IMR-90 (cell line): ENCODE data around the gene CCNT2. TPM values are rescaled to one million over a fixed set of nuclear protein-coding genes. Genes with fewer than 3 reads are reported as not detected.

ENCODE experiments used
- ATAC-seq: fragments of 200-7000 bp; cut with Tn5 transposase; 2 replicates; pipeline ENCODE4 v1.9.1; 2020; ENCODE audit warnings: low read depth, mild to moderate bottlenecking, moderate library complexity
- BruUV-seq: library from RNA; stranded (reverse); fragments of 400-500 nt; replicated peaks from 2 replicates; lab custom pipeline; 2021; lab: Mats Ljungman, UMichigan
- CTCF ChIA-PET: fragments of 300-600 bp; formaldehyde crosslinking; extraction: SDS; loops from one replicate; lab custom pipeline; 2021; ENCODE audit warnings: antibody characterized with exemption; lab: Yijun Ruan, JAX
- POLR2A ChIA-PET: fragments of 300-600 bp; sonication (Branson Sonifier 250); formaldehyde crosslinking; loops from one replicate; lab custom pipeline; 2022; ENCODE audit warnings: antibody characterized with exemption; ENCODE audit not compliant: unreplicated experiment; lab: Charles Lee
- DNase-seq: peaks from one replicate; pipeline ENCODE4 v3.0.0; 2013
- H2AFZ ChIP-seq: replicated peaks from 2 replicates; pipeline ENCODE3; 2013; ENCODE audit warnings: low read length, mild to moderate bottlenecking; ENCODE audit not compliant: poor library complexity
- H2AK5ac ChIP-seq: 2 replicates; pipeline ENCODE4 v1.6.1; 2013; ENCODE audit warnings: low read depth, low read length, inconsistent platforms
- H2AK9ac ChIP-seq: replicated peaks from 2 replicates; pipeline ENCODE3; 2013; ENCODE audit warnings: mild to moderate bottlenecking, low read depth, low read length, moderate library complexity; ENCODE audit not compliant: poor library complexity
- H2BK120ac ChIP-seq: 2 replicates; pipeline ENCODE4 v1.6.1; 2013; ENCODE audit warnings: low read depth, low read length, inconsistent platforms
- H2BK15ac ChIP-seq: 3 replicates; pipeline ENCODE4 v1.6.1; 2013; ENCODE audit warnings: low read depth, low read length, inconsistent platforms
- H2BK20ac ChIP-seq: 2 replicates; pipeline ENCODE4 v1.6.1; 2013; ENCODE audit warnings: low read depth, mild to moderate bottlenecking, inconsistent platforms, low read length, moderate library complexity
- H2BK5ac ChIP-seq: 2 replicates; pipeline ENCODE4 v1.6.1; 2013; ENCODE audit warnings: mild to moderate bottlenecking, low read depth, low read length, inconsistent platforms; ENCODE audit not compliant: poor library complexity, severe bottlenecking
- H3K14ac ChIP-seq: replicated peaks from 2 replicates; pipeline ENCODE4 v1.6.1; 2013; ENCODE audit warnings: low read depth, low read length, inconsistent platforms
- H3K18ac ChIP-seq: 2 replicates; pipeline ENCODE4 v1.6.1; 2013; ENCODE audit warnings: low read depth, low read length, control low read depth
- H3K23ac ChIP-seq: 2 replicates; pipeline ENCODE4 v1.6.1; 2013; ENCODE audit warnings: low read depth, low read length, inconsistent platforms
- H3K27ac ChIP-seq: 2 replicates; pipeline ENCODE4 v1.5.1; 2013; ENCODE audit warnings: mild to moderate bottlenecking, control low read depth, low read length; ENCODE audit not compliant: insufficient read depth
- H3K27me3 ChIP-seq: 2 replicates; pipeline ENCODE4 v1.6.1; 2013; ENCODE audit warnings: low read length; ENCODE audit not compliant: control insufficient read depth, insufficient read depth
- H3K36me3 ChIP-seq: 2 replicates; pipeline ENCODE4 v1.6.1; 2013; ENCODE audit warnings: low read length, mixed read lengths; ENCODE audit not compliant: control insufficient read depth, insufficient read depth
- H3K4ac ChIP-seq: 2 replicates; pipeline ENCODE4 v1.6.1; 2013; ENCODE audit warnings: low read depth, low read length, inconsistent platforms
- H3K4me1 ChIP-seq: 2 replicates; pipeline ENCODE4 v1.6.1; 2013; ENCODE audit warnings: low read length, mixed read lengths; ENCODE audit not compliant: control insufficient read depth, insufficient read depth
- H3K4me2 ChIP-seq: 2 replicates; pipeline ENCODE4 v1.6.1; 2013; ENCODE audit warnings: low read depth, mild to moderate bottlenecking, control low read depth, low read length, moderate library complexity
- H3K4me3 ChIP-seq: 2 replicates; pipeline ENCODE4 v1.5.1; 2013; ENCODE audit warnings: low read depth, mild to moderate bottlenecking, control low read depth, low read length, moderate library complexity; ENCODE audit not compliant: insufficient read depth
- H3K56ac ChIP-seq: 2 replicates; pipeline ENCODE4 v1.6.1; 2013; ENCODE audit warnings: low read length, inconsistent platforms; ENCODE audit not compliant: insufficient read depth; ENCODE audit errors: extremely low read depth
- H3K79me1 ChIP-seq, 2 experiments: 2 replicates each; pipeline ENCODE4 v1.6.1; 2013; ENCODE audit warnings: low read length in 2 of 2, inconsistent platforms in 1 of 2, low read depth in 1 of 2
- H3K9ac ChIP-seq: 2 replicates; pipeline ENCODE4 v1.6.1; 2013; ENCODE audit warnings: low read depth, low read length, control low read depth
- H3K9me1 ChIP-seq: 2 replicates; pipeline ENCODE4 v1.6.1; 2013; ENCODE audit warnings: low read length, inconsistent platforms; ENCODE audit not compliant: insufficient read depth
- H3K9me3 ChIP-seq: 2 replicates; pipeline ENCODE4 v1.6.1; 2013; ENCODE audit warnings: low read length; ENCODE audit not compliant: control insufficient read depth, insufficient read depth
- H4K20me1 ChIP-seq: 2 replicates; pipeline ENCODE4 v1.6.1; 2013; ENCODE audit warnings: low read length, inconsistent platforms; ENCODE audit not compliant: insufficient read depth
- H4K5ac ChIP-seq: 2 replicates; pipeline ENCODE4 v1.6.1; 2013; ENCODE audit warnings: mild to moderate bottlenecking, low read depth, low read length, control low read depth
- H4K8ac ChIP-seq, 2 experiments: 2 replicates each; pipeline ENCODE4 v1.6.1; 2013; ENCODE audit warnings: low read depth in 2 of 2, low read length in 2 of 2, control low read depth in 1 of 2, inconsistent platforms in 1 of 2
- H4K91ac ChIP-seq: 2 replicates; pipeline ENCODE4 v1.6.1; 2013; ENCODE audit warnings: low read depth, low read length, inconsistent platforms; ENCODE audit not compliant: insufficient read depth
- BHLHE40 ChIP-seq: fragments of 150-350 bp; IDR thresholded peaks from 2 replicates; pipeline ENCODE4 v1.6.1; 2016; ENCODE audit warnings: mild to moderate bottlenecking, low read depth, low read length
- CEBPB ChIP-seq: IDR thresholded peaks from 2 replicates; pipeline ENCODE4 v1.6.1; 2012; ENCODE audit warnings: low read depth, low read length, improper control_type of control experiment
- CHD1 ChIP-seq: IDR thresholded peaks from 2 replicates; pipeline ENCODE4 v1.6.1; 2012; ENCODE audit warnings: low read depth, low read length, improper control_type of control experiment
- CTCF ChIP-seq: conservative IDR thresholded peaks from 2 replicates; pipeline ENCODE4 v1.5.1; 2012; ENCODE audit warnings: mild to moderate bottlenecking, low read depth, low read length, improper control_type of control experiment
- MAFK ChIP-seq: IDR thresholded peaks from 2 replicates; pipeline ENCODE4 v1.6.1; 2012; ENCODE audit warnings: low read depth, low read length, improper control_type of control experiment
- MAZ ChIP-seq: IDR thresholded peaks from 2 replicates; pipeline ENCODE4 v1.6.1; 2012; ENCODE audit warnings: low read depth, mild to moderate bottlenecking, low read length, improper control_type of control experiment, moderate library complexity, borderline replicate concordance
- MXI1 ChIP-seq: IDR thresholded peaks from 2 replicates; pipeline ENCODE4 v1.6.1; 2012; ENCODE audit warnings: low read depth, mild to moderate bottlenecking, low read length, moderate library complexity, borderline replicate concordance
- RFX5 ChIP-seq: IDR thresholded peaks from 2 replicates; pipeline ENCODE4 v1.8.0; 2012; ENCODE audit warnings: low read depth, mild to moderate bottlenecking, low read length, moderate library complexity
- SMC3 ChIP-seq: fragments of 150-350 bp; IDR thresholded peaks from 2 replicates; pipeline ENCODE4 v1.6.1; 2016; ENCODE audit warnings: low read depth, mild to moderate bottlenecking, antibody characterized with exemption, low read length, moderate library complexity
- WGBS, 2 experiments: methylation state at CpG; one replicate each; pipeline versions ENCODE4 v1.1.5 to v1.1.7; 2013; ENCODE audit warnings: missing lambda C conversion rate in 2 of 2; ENCODE audit not compliant: insufficient read length in 1 of 2; ENCODE audit errors: extremely low coverage in 2 of 2; 5-methylcytosine and 5-hydroxymethylcytosine counted together
- dilution Hi-C: fragments of 300-500 bp; cut with HindIII; formaldehyde crosslinking; loops from one replicate; pipeline ENCODE4 v1.14.3; 2018; ENCODE audit warnings: low sequenced_read_pairs; ENCODE audit not compliant: unreplicated experiment
- in situ Hi-C: fragments of 300-500 bp; cut with MboI; formaldehyde crosslinking; loops from 3 replicates; pipeline ENCODE4 v1.14.3; 2019; ENCODE audit warnings: low sequenced_read_pairs, inconsistent platforms, mixed read lengths
- intact Hi-C: fragments of 100-400 bp; cut with micrococcal nuclease; formaldehyde crosslinking; loops from 2 replicates; pipeline ENCODE4 v1.10.0; 2022
- polyA plus RNA-seq, 3 experiments: library from polyadenylated mRNA; depleted of rRNA; stranded (reverse); fragments of >200 nt; gene quantifications; 2 replicates each; pipeline ENCODE4 v1.2.3, GENCODE V29; 2012; ENCODE audit warnings: low replicate concordance in 1 of 3
- total RNA-seq: library from RNA; depleted of rRNA; stranded (reverse); fragments of >200 nt; gene quantifications from 2 replicates; pipeline ENCODE4 v1.2.3, GENCODE V29; 2012
- TF ChIP-seq, protein P1 (sequence below): fragments of 150-350 bp; IDR thresholded peaks from 2 replicates; pipeline ENCODE4 v1.6.1; 2016; ENCODE audit warnings: low read depth, mild to moderate bottlenecking, low read length, moderate library complexity, borderline replicate concordance
- TF ChIP-seq, protein P2 (sequence below): fragments of 150-350 bp; IDR thresholded peaks from 2 replicates; pipeline ENCODE4 v1.6.1; 2017; ENCODE audit warnings: mild to moderate bottlenecking, antibody characterized with exemption, low read length, low read depth

The CCNT2 gene
- total and polyA plus RNA-seq, 2 of the 4 experiments (the other 2 are of a cell fraction) = 8.8 to 44.6 TPM

DNA sequence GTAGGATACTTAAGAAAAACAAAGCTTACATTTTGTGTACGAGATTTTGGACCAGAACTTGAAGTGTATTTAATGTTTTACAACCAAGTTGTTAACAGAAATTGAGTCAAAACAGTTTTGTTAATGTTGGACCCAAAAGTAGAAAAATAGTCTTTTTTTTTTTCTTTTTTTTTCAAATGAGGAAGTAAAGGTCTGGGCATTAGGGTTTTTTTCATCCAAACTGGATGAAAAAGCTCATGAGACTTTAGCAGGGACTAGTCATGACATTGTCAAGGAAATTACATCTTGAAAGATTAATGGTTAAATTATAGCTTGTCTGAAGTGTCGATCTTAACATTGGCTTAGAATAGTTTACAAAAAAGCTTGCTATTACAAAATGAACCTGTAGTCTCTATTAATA, 32.3 kb downstream of the CCNT2 start:
- Histone ChIP-seq H2AK5ac (no peak overlapping the region), H2BK5ac (no peak overlapping the region), H4K5ac (no peak overlapping the region), H3K27ac (no peak overlapping the region), H3K4ac (no peak overlapping the region), H3K14ac (no peak overlapping the region), H4K8ac (no peak overlapping the region), H3K23ac (no peak overlapping the region), H3K4me3 (no peak overlapping the region), H3K9me3 (no peaks in the 10 kb centered on the region), H4K91ac (no peak overlapping the region), H2AFZ (no peak overlapping the region), H3K9ac (no peak overlapping the region), H3K56ac (no peak overlapping the region), H3K4me1 (0 out of 2 replicates have a peak, but pooled peaks cover 2% of the 10 kb centered on the region), H2AK9ac (no peak overlapping the region), H3K79me1 (peaks cover 13 to 41% of the 10 kb centered on the region in 2 experiments; a peak in 3 of 4 replicates), H2BK15ac (no peak overlapping the region), H2BK20ac (no peak overlapping the region), H3K36me3 (peaks cover 31% of the 10 kb centered on the region), H3K27me3 (no peaks in the 10 kb centered on the region), H4K20me1 (peaks cover 8% of the 10 kb centered on the region; the same call in 1 of the 2 replicates), H3K9me1 (peaks cover 8% of the 10 kb centered on the region; the same call in 1 of the 2 replicates), H3K4me2 (no peak overlapping the region), H3K18ac (no peak overlapping the region), H2BK120ac (no peak overlapping the region)
- dilution Hi-C loops = no loop called here
- in situ Hi-C loops = no loop called here
- intact Hi-C loops = no loop called here
- CTCF ChIA-PET = interaction anchor here (1.5 kb wide), 1 partner anchor 14 kb away, joined by 4 read pairs; no protein-coding TSS in a partner anchor
- TF ChIP-seq CEBPB = no peak
- no peak for TF ChIP-seq MAZ
- no peak for TF ChIP-seq CTCF
- no peak for TF ChIP-seq SMC3
- TF ChIP-seq, protein P1, sequence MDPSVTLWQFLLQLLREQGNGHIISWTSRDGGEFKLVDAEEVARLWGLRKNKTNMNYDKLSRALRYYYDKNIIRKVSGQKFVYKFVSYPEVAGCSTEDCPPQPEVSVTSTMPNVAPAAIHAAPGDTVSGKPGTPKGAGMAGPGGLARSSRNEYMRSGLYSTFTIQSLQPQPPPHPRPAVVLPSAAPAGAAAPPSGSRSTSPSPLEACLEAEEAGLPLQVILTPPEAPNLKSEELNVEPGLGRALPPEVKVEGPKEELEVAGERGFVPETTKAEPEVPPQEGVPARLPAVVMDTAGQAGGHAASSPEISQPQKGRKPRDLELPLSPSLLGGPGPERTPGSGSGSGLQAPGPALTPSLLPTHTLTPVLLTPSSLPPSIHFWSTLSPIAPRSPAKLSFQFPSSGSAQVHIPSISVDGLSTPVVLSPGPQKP = no peak
- no peak for TF ChIP-seq BHLHE40
- TF ChIP-seq MAFK = no peak
- TF ChIP-seq, protein P2, sequence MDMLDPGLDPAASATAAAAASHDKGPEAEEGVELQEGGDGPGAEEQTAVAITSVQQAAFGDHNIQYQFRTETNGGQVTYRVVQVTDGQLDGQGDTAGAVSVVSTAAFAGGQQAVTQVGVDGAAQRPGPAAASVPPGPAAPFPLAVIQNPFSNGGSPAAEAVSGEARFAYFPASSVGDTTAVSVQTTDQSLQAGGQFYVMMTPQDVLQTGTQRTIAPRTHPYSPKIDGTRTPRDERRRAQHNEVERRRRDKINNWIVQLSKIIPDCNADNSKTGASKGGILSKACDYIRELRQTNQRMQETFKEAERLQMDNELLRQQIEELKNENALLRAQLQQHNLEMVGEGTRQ = no peak
- TF ChIP-seq MXI1 = no peak
- no peak for TF ChIP-seq RFX5
- no peak for TF ChIP-seq CHD1
- POLR2A ChIA-PET = no interaction called here
- DNase-seq (no peak), ATAC-seq (no peak)
- no TSS peak for BruUV-seq
- WGBS, 2 experiments = no CpG with 5 or more reads among the region's 2 CpGs
